NCI-H510A treated with DMSO at 0.1 percent for 48 hours (cell line): ENCODE measurements around the gene GIPR.

ENCODE experiments used
- DNase-seq: peaks from one replicate; lab custom pipeline; 2025; lab: John Stamatoyannopoulos, UW

GIPR gene

DNA sequence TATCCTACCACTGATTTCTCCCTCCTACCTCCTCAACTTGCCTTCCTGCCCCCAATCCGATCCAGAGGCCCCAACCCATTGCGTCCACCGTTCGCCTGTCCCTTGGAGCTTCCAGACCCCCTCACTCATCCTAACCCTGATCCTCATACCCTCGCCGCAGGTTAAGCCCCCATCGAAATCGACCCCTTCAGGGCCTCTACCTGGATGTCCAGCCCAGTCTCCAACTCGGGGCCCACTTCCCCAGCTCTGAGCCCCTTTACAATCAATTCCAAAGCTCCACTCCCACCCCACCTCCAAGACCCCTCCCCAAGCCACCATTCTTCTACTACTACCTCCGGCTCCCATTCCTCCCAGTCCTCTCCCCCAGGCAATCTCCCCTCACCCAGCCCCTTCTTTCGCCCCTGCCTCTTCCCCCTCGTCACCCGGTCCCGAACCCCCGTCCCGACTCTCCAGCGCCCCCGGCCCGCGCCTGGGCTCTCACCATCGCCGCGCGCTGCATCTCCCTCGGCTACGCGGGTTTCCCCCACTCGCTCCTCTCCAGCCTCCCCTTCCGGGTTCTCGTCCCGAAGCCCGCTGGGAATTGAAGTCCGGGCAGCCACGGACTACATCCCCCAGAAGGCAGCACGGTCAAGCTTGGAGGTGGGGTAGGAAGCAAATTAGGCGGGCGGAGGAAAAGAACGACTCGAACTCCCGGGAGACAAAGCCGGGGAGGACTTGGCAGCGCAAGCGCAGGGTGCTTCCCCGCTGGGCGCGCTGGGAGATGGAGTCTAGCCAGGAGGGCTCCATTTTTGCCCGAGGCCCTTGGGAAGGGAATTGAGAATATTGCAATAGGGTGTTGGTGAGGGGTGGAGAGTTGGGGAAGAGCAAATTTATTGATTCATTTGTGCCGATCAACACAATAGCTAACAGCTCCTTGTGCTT, 62.6 kb downstream of the GIPR start, which contains the start of gene FBXO46:
TSS of gene FBXO46 (minus strand) at position 529 of the 921 bp plus-strand sequence. CDS start 17,401 bp downstream, outside the sequence.
- DNase-seq = peak; percentile 98
